T-cell (primary cell): ENCODE results near the gene FIZ1. TPM values are rescaled to one million over a fixed set of nuclear protein-coding genes. Genes with fewer than 3 reads are reported as not detected.

Source experiments
- ATAC-seq, 4 experiments: fragments of 200-7000 bp in 3 of 4; fragments of 150-1000 bp in 1 of 4; cut with Tn5 transposase; replicated peaks in 1 of 4; 1 replicate in 3 of 4; 2 replicates in 1 of 4; pipeline ENCODE4 v1.10.0; 2021; ENCODE audit warnings: moderate library complexity in 3 of 4, mild to moderate bottlenecking in 2 of 4, moderate number of reproducible peaks in 1 of 4
- CTCF ChIA-PET, 2 donors: fragments of 300-600 bp; sonication (Branson Sonifier 250); formaldehyde crosslinking; loops; one replicate each; lab custom pipeline; 2022; ENCODE audit warnings: antibody characterized with exemption in 2 of 2; lab: Charles Lee
- POLR2A ChIA-PET, 2 donors: fragments of 300-600 bp; sonication (Branson Sonifier 250); formaldehyde crosslinking; loops; one replicate each; lab custom pipeline; 2022; ENCODE audit warnings: antibody characterized with exemption in 2 of 2; lab: Charles Lee
- DNase-seq, 35 experiments: peaks; one replicate each; pipeline versions ENCODE4 v3.0.0 to v3.0.0-alpha.2; 2013 to 2023
- H3K27ac ChIP-seq: one replicate; pipeline ENCODE4 v1.5.1; 2013; ENCODE audit warnings: low read length
- H3K27me3 ChIP-seq, 2 experiments: replicated peaks in 1 of 2; 1 replicate in 1 of 2; 2 replicates in 1 of 2; pipeline versions ENCODE4 v1.6.1 to v1.7.0; 2013; ENCODE audit warnings: low read length in 1 of 2, mixed read lengths in 1 of 2; ENCODE audit not compliant: control insufficient read depth in 2 of 2, insufficient read depth in 2 of 2; ENCODE audit errors: extremely low read depth in 1 of 2
- H3K36me3 ChIP-seq, 2 donors: 1 replicate in 1 of 2; 2 replicates in 1 of 2; pipeline versions ENCODE4 v1.6.1 to v1.7.0; 2013; ENCODE audit warnings: low read length in 1 of 2; ENCODE audit not compliant: control insufficient read depth in 2 of 2, insufficient read depth in 1 of 2; ENCODE audit errors: extremely low read depth in 1 of 2
- H3K4me1 ChIP-seq, 2 experiments: 1 replicate in 1 of 2; 2 replicates in 1 of 2; pipeline versions ENCODE4 v1.6.1 to v1.7.0; 2013; ENCODE audit warnings: low read length in 2 of 2, mixed read lengths in 1 of 2; ENCODE audit not compliant: insufficient read depth in 2 of 2, control insufficient read depth in 1 of 2; ENCODE audit errors: extremely low read depth in 1 of 2
- H3K4me3 ChIP-seq, 2 donors: 1 replicate in 1 of 2; 2 replicates in 1 of 2; pipeline versions ENCODE4 v1.5.1 to v1.7.0; 2013; ENCODE audit warnings: mild to moderate bottlenecking in 2 of 2, low read length in 1 of 2, moderate library complexity in 1 of 2; ENCODE audit not compliant: control insufficient read depth in 1 of 2; ENCODE audit errors: extremely low read depth in 1 of 2
- H3K9me3 ChIP-seq: 2 replicates; pipeline ENCODE4 v1.7.0; 2013
- H3K27ac Mint-ChIP-seq, 2 donors: one replicate each; pipeline ENCODE4 v1.8.0; 2020 to 2021; ENCODE audit warnings: mild to moderate bottlenecking in 2 of 2, mixed read lengths in 2 of 2
- H3K27me3 Mint-ChIP-seq, 2 donors: one replicate each; pipeline ENCODE4 v1.8.0; 2021 to 2022; ENCODE audit warnings: mixed read lengths in 2 of 2
- H3K36me3 Mint-ChIP-seq: one replicate; pipeline ENCODE4 v1.8.0; 2021; ENCODE audit warnings: mixed read lengths
- H3K4me1 Mint-ChIP-seq, 3 donors: one replicate each; pipeline ENCODE4 v1.8.0; 2020 to 2022; ENCODE audit warnings: mixed read lengths in 3 of 3, mild to moderate bottlenecking in 1 of 3
- H3K4me3 Mint-ChIP-seq, 3 donors: one replicate each; pipeline ENCODE4 v1.8.0; 2020 to 2022; ENCODE audit warnings: mild to moderate bottlenecking in 3 of 3, mixed read lengths in 3 of 3, moderate library complexity in 3 of 3
- H3K9me3 Mint-ChIP-seq, 3 donors: one replicate each; pipeline ENCODE4 v1.8.0; 2020 to 2022; ENCODE audit warnings: mixed read lengths in 3 of 3
- WGBS: methylation state at CpG from one replicate; pipeline ENCODE4 v1.1.5; 2013; ENCODE audit warnings: missing lambda C conversion rate; ENCODE audit not compliant: insufficient coverage; 5-methylcytosine and 5-hydroxymethylcytosine counted together
- total RNA-seq, 35 experiments: library from RNA in 6 of 35; stranded (reverse) in 6 of 35; fragments of 120-200 nt in 1 of 35; gene quantifications; one replicate each; pipeline versions ENCODE4 v1.2.1 to v1.2.4 and lab custom pipeline; 2013 to 2026

FIZ1 gene
- total RNA-seq, 5 donors from 2014 or later (not counting 1 experiment from before 2014, with no cell fraction given): 9.8 to 27.7 (median 19.0) TPM

- no peak for ATAC-seq
- Histone ChIP-seq H3K27me3 (no peaks in the 10 kb centered on the region), H3K9me3 (no peaks in the 10 kb centered on the region), H3K4me3 (no peak overlapping the region), H3K4me1 (peaks cover under 1 to 19% of the 10 kb centered on the region in 2 experiments), H3K27ac (no peak overlapping the region), H3K36me3 (peaks cover 5 to 30% of the 10 kb centered on the region in 2 donors)
- no peak overlapping the region for H3K4me3 Mint-ChIP-seq
- H3K27me3 Mint-ChIP-seq: no peaks in the 10 kb centered on the region
- H3K36me3 Mint-ChIP-seq: peaks cover 27% of the 10 kb centered on the region
- peaks cover 45 to 56% (median 46%) of the 10 kb centered on the region in 3 donors for H3K4me1 Mint-ChIP-seq
- ChIA-PET CTCF (interaction anchor here in 1 of 2 donors (1.9 kb wide), 1 partner anchor 21 kb away, joined by 4 read pairs; no protein-coding TSS in a partner anchor), POLR2A (no interaction called here)
- no peak overlapping the region for H3K27ac Mint-ChIP-seq
- no peak for DNase-seq
- no peaks in the 10 kb centered on the region for H3K9me3 Mint-ChIP-seq
- 94% methylated on average over 2 of the region's 3 CpGs for WGBS
Observed at GRCh38 chr19:55611983-55612645, 12.8 kb upstream of the FIZ1 start.

DNA sequence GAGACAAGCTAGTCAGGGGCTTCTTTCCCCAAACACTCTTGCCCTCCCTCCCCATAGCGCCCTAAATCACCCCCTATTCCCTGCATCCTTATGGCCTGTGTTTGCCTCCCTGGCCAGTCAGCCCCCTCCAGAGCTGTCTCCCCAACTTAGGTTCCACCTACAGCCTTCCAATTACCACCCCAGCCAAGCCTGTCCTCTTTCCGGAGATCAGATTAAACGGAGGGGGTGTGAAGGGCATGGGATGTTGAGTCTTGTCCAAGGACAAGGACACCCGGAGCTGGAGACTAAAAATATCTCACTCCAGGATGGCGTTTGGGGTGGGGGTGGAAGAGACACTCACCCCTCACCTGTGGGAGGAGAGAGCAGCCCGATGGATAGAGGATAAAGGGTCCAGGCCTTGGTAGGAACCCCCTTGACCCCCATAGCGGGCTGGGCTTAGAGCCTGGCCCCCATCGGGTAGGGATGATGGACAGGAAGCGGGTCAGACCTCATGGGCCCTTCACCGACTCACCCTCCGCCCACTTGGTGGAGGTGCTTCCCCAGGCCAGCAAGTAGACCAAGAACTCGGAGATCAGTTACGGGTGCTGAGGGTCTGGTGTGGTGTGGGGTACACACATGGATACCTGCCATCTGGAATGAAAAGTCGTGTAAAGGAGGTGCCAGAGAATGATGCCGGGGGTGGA is 12.1 kb upstream of the FIZ1 start:
- WGBS: 85% methylated on average over 7 of the region's 15 CpGs
- ChIA-PET POLR2A (no interaction called here), CTCF (interaction anchor here in 1 of 2 donors (0.6 to 1.9 kb wide), 2 partner anchors 13 to 21 kb away, joined by 3 to 4 read pairs; partner anchors contain the start of gene ZNF784)
- no peaks in the 10 kb centered on the region for H3K9me3 Mint-ChIP-seq
- H3K4me1 Mint-ChIP-seq: peaks cover 52 to 62% (median 53%) of the 10 kb centered on the region in 3 donors
- H3K4me3 Mint-ChIP-seq: no peak overlapping the region
- H3K36me3 Mint-ChIP-seq: peaks cover 24% of the 10 kb centered on the region
- Histone ChIP-seq H3K36me3 (peaks cover 2 to 24% of the 10 kb centered on the region in 2 donors), H3K4me3 (no peak overlapping the region), H3K27ac (no peak overlapping the region), H3K27me3 (no peaks in the 10 kb centered on the region), H3K9me3 (no peaks in the 10 kb centered on the region), H3K4me1 (peaks cover 6 to 25% of the 10 kb centered on the region in 2 experiments)
- H3K27ac Mint-ChIP-seq: no peak overlapping the region
- H3K27me3 Mint-ChIP-seq: no peaks in the 10 kb centered on the region
- ATAC-seq (no peak), DNase-seq (no peak)

GRCh38 chr19:55609326-55609725 is 10.0 kb upstream of the FIZ1 start:
- POLR2A ChIA-PET: no interaction called here
- Mint-ChIP-seq H3K9me3 (no peaks in the 10 kb centered on the region), H3K27me3 (no peaks in the 10 kb centered on the region)

GRCh38 chr19:55606817-55607216 is 7.5 kb upstream of the FIZ1 start:
- DNase-seq (no peak), ATAC-seq (no peak)
- peaks cover 0 to 17% of the 10 kb centered on the region in 2 donors for H3K36me3 ChIP-seq
- Mint-ChIP-seq H3K4me3 (peak overlapping the region; percentile 21 to 89 (median 86)), H3K36me3 (peaks cover 16% of the 10 kb centered on the region), H3K4me1 (peaks cover 61 to 75% (median 63%) of the 10 kb centered on the region in 3 donors), H3K9me3 (no peaks in the 10 kb centered on the region), H3K27me3 (no peaks in the 10 kb centered on the region), H3K27ac (peak overlapping the region; percentile 54 to 88)
- H3K27ac ChIP-seq: peak overlapping the region; percentile 86
- H3K9me3 ChIP-seq: no peaks in the 10 kb centered on the region
- 33% methylated on average over 3 of the region's 9 CpGs for WGBS
- CTCF ChIA-PET: interaction anchor here (0.6 to 2.9 kb wide), 7 partner anchors 18 to 413 kb away, joined by 3 to 42 read pairs (median 6); partner anchors contain the start of genes U2AF2 (in 1 of the 2) and ZNF784 (in 1 of the 2)
- H3K27me3 ChIP-seq: no peaks in the 10 kb centered on the region
- peaks cover 10 to 47% of the 10 kb centered on the region in 2 experiments for H3K4me1 ChIP-seq
- POLR2A ChIA-PET: interaction anchor here (0.6 to 0.8 kb wide), 2 partner anchors 18 to 24 kb away, joined by 3 to 17 read pairs; no protein-coding TSS in a partner anchor
- peak overlapping the region in 1 of 2 donors; percentile 91 for H3K4me3 ChIP-seq

More at GRCh38 chr19:55609326-55609725, 10.0 kb upstream of the FIZ1 start:
- H3K4me3 ChIP-seq: no peak overlapping the region
- no peaks in the 10 kb centered on the region for H3K27me3 ChIP-seq
- H3K9me3 ChIP-seq: no peaks in the 10 kb centered on the region
- peaks cover 65 to 77% (median 66%) of the 10 kb centered on the region in 3 donors for H3K4me1 Mint-ChIP-seq
- no peak for ATAC-seq
- 91% methylated on average over 4 of the region's 5 CpGs for WGBS
- peaks cover 24% of the 10 kb centered on the region for H3K36me3 Mint-ChIP-seq
- no peak overlapping the region for H3K4me3 Mint-ChIP-seq
- DNase-seq: no peak
- H3K27ac Mint-ChIP-seq: no peak overlapping the region
- CTCF ChIA-PET: no interaction called here
- no peak overlapping the region for H3K27ac ChIP-seq
- H3K4me1 ChIP-seq: peaks cover 10 to 40% of the 10 kb centered on the region in 2 experiments
- H3K36me3 ChIP-seq: peaks cover 0 to 19% of the 10 kb centered on the region in 2 donors

DNA sequence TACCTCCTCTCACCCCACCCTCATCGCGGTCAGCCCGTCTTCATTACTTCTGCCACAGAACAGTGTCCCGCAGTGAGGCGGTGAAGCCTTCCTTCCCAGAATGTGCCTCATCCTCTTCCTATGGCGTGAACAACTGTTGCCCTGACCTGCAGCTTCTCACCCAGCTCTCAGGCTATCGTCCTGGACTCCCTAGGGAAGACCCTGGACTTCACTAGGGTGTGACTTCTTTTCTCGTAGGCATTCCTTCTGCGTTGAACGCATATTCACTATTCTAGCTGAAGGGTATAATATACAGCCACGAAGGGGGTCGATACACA is 7.1 kb upstream of the FIZ1 start:
- ChIA-PET POLR2A (interaction anchor here in 1 of 2 donors (0.8 kb wide), 1 partner anchor 18 kb away, joined by 3 read pairs; no protein-coding TSS in a partner anchor), CTCF (interaction anchor here (0.7 to 2.9 kb wide), 8 partner anchors 19 to 102 kb away, joined by 3 to 42 read pairs (median 5); partner anchors contain the start of genes U2AF2 (in 1 of the 2) and ZNF784 (in 1 of the 2))
- DNase-seq (no peak), ATAC-seq (no peak)
- H3K36me3 Mint-ChIP-seq: peaks cover 16% of the 10 kb centered on the region
- no peaks in the 10 kb centered on the region for H3K27me3 Mint-ChIP-seq
- peaks cover 61 to 75% (median 63%) of the 10 kb centered on the region in 3 donors for H3K4me1 Mint-ChIP-seq
- H3K4me3 ChIP-seq: peak overlapping the region; percentile 84 to 91
- peak overlapping the region; percentile 86 to 90 (median 89) for H3K4me3 Mint-ChIP-seq
- H3K4me1 ChIP-seq: peaks cover 10 to 47% of the 10 kb centered on the region in 2 experiments
- peaks cover 0 to 17% of the 10 kb centered on the region in 2 donors for H3K36me3 ChIP-seq
- H3K27ac Mint-ChIP-seq: peak overlapping the region; percentile 88 to 93
- no peaks in the 10 kb centered on the region for H3K9me3 Mint-ChIP-seq
- H3K27me3 ChIP-seq: no peaks in the 10 kb centered on the region
- peak overlapping the region; percentile 86 for H3K27ac ChIP-seq
- no peaks in the 10 kb centered on the region for H3K9me3 ChIP-seq
- 28% methylated on average over 8 of the region's 12 CpGs for WGBS
